GM12801 (cell line): Measurements from ENCODE around the gene SLC25A1.

Experiments used
- TF ChIP-seq, protein P1 (sequence below): IDR thresholded peaks from one replicate; pipeline ENCODE4 v1.5.1; 2011; ENCODE audit warnings: control low read depth; ENCODE audit not compliant: insufficient read length; ENCODE audit errors: extremely low read depth

The SLC25A1 gene

DNA sequence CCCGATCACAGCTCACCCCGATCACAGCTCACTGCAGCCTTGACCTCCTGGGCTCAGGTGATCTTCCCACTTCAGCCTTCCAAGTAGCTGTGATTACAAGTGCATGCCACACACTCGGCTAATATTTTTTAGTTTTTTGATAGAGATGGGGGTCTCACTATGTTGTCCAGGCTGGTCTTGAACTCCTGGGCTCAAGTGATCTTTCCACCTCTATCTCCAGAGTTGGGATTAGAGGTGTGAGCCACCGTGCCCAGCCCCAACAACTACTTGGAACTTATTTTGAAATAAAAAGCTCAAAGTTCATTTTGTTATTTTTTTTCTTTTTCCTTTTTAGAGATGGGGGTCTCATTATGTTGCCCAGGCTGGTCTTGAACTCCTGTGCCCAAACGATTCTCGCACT, 27.8 kb upstream of the SLC25A1 start:
- TF ChIP-seq, protein P1, sequence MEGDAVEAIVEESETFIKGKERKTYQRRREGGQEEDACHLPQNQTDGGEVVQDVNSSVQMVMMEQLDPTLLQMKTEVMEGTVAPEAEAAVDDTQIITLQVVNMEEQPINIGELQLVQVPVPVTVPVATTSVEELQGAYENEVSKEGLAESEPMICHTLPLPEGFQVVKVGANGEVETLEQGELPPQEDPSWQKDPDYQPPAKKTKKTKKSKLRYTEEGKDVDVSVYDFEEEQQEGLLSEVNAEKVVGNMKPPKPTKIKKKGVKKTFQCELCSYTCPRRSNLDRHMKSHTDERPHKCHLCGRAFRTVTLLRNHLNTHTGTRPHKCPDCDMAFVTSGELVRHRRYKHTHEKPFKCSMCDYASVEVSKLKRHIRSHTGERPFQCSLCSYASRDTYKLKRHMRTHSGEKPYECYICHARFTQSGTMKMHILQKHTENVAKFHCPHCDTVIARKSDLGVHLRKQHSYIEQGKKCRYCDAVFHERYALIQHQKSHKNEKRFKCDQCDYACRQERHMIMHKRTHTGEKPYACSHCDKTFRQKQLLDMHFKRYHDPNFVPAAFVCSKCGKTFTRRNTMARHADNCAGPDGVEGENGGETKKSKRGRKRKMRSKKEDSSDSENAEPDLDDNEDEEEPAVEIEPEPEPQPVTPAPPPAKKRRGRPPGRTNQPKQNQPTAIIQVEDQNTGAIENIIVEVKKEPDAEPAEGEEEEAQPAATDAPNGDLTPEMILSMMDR, result no peak

DNA sequence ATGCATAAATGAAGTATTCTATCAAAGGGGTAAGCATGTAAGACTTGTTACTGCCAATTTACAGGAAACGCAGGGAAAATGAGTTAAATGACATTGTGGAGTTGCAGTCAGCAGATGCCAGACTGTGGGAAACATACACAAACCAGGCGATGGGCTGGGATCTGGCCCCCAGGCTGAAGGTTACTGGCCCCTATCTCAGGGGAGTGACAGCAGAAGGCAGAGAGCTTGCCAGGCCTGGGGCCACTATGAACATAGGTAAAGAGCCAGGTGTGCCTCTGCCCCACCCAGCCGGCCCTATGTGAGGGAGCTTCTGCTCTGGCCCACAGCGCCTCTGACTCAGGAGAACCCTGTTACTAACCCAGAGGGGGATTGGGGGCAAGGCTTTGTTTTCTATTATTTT, 26.1 kb upstream of the SLC25A1 start:
- TF ChIP-seq, protein P1, result no peak

DNA sequence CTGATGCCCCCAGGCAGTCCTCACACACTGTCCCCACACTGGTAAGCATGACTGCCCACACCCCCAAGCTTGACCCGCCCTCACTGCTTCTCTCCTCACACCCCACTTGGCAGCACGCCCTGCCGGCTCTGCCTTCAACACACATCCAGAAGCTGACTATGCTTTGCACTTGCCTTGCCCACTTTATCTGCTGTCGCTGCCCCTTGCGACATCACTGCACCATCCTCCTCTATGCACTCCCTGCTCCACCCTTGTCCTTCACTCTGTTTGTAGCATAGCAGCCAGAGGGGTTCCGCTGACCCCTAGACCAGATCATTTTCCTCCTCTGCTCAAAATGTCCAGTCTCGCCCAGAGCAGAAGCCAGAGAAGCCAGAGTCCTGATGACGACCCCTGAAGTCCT, 25.3 kb upstream of the SLC25A1 start:
- TF ChIP-seq, protein P1, result no peak

DNA sequence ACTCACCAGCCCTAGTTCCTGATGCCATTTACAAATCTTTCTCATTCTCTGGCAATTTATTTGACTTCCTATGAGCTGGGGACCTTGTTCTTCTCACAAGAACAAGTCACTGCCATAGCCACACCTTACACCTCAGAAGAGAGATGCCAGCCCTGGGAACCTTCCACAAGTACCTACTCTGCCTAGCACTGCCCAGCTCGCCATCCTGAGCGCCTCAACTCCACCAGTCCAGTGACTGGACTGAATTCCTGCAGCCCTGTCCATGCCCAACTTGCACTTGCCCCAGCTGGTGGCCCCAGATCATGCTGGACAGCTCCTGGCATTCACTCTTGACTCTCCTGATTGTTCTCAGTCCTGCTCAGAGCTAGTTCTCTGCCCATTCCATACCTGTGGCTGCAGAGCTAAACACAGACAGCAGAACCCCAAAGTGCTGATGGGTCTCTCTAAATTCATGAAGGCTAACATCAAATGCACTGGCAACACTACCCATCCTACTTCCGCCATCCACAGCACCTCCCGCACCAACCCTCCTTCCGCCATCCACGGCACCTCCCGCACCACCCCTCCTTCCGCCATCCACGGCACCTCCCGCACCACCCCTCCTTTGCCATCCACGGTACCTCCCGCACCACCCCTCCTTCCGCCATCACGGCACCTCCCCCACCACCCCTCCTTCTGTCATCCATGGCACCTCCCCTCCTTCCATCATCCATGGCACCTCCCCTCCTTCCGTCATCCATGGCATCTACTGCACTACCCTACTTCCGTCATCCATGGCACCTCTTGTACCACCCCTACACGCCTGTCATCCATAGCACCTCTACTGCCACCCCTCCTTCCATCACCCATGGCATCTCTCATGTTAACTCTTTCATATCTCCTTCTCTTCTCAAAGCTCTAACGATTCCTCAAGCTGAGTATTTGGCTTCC, 23.6 kb upstream of the SLC25A1 start:
- TF ChIP-seq, protein P1, result no peak

DNA sequence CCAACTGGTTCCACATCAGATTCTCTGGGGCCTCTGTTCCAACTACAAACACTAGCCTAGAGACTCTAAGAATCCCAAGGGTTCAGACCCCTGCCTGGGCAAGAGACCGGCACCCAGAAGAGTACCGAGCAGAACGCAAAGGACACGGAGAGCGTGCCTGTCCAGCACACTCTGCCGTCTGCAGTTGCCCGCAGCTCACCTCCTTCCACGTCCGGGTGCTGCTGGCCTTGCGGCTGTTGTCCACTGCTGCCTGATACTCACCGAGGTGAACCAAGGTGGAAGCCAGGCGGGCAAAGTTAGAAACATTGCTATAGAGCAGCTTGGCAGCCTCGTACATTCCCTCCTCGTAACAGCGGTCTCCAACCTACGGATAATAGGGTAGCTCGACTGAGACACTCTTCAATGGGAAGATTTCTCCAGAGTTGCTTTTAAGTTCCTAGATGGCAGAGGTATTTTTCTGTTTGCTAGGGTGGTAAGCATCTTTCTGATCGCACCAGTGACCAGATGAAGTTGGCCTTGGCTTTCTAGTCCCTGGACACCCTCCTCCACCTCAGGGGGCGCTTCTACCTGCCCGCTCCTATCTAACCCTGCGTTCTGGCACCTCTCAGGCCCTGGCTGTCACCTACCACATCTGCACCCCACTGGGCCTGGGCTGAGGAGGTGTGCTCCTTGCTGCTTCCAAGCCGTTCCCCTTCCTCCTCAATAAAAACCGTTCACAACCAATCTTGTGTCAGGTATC, 22.8 kb upstream of the SLC25A1 start:
- TF ChIP-seq, protein P1, result no peak

DNA sequence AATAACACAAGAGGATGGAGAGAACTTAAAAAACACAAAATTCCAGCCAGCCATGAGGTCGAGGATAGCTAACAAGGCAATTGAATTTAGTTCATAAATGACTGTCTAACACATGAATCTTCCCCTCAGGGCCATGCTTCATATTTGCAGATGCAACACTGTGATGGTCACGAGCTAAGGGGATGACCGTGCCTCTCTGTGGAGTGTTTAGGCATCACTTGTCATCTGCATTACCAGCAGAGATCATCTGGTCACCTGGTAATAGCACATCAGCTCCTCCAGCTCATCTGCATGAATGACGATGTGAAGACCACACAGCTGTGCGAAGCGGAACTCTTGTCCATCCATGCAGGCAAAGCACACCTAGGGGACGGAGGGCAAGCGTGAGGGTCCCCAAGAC, 20.9 kb upstream of the SLC25A1 start:
- TF ChIP-seq, protein P1, result no peak
